ENCODE data around the gene DSG4.

DNA sequence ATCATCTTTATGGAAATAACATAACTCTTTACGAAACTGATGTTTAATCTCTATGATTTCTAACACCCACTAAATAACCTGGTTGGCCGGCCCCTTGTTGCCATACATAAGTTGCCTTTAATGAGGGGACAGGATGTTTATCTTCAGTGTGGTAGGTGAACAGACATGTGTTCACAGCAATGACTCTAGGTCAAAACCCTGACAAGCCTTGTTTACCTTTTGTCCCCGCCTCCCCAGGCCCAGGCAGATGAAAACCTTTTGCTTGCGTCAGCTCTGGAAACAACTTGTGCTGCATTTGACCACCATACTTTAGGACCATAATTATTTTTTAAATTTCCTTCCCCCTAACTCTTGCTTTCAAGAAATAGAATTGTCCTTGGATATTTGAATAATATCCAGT is 2.9 kb upstream of the DSG4 start:
- TF ChIP-seq, protein P1, sequence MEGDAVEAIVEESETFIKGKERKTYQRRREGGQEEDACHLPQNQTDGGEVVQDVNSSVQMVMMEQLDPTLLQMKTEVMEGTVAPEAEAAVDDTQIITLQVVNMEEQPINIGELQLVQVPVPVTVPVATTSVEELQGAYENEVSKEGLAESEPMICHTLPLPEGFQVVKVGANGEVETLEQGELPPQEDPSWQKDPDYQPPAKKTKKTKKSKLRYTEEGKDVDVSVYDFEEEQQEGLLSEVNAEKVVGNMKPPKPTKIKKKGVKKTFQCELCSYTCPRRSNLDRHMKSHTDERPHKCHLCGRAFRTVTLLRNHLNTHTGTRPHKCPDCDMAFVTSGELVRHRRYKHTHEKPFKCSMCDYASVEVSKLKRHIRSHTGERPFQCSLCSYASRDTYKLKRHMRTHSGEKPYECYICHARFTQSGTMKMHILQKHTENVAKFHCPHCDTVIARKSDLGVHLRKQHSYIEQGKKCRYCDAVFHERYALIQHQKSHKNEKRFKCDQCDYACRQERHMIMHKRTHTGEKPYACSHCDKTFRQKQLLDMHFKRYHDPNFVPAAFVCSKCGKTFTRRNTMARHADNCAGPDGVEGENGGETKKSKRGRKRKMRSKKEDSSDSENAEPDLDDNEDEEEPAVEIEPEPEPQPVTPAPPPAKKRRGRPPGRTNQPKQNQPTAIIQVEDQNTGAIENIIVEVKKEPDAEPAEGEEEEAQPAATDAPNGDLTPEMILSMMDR (conservative IDR thresholded peaks at IDR 0.05 in 1 of 2, IDR thresholded peaks at IDR 0.05 in 1 of 2; ENCODE audit: low read depth in 1 of 2, low read length in 2 of 2): no peak
- TF ChIP-seq EZH2 (IDR thresholded peaks at IDR 0.05; ENCODE audit: low read length, missing control alignments): no peak

All from fibroblast of lung (primary cell).